ENCODE results near the gene CD74. TPM values are rescaled to one million over a fixed set of nuclear protein-coding genes. Genes with fewer than 3 reads are reported as not detected.
A peak's percentile ranks its signal among the peaks of the same experiment; 100 is the strongest.

CD74 gene
- total and polyA plus RNA-seq, 2 of the 8 experiments (the other 6 are each of a cell fraction or from before 2014, with no cell fraction given): 45.9 to 61.0 TPM

GRCh38 chr5:150436141-150436680 lies 23.5 kb upstream of the CD74 start (continued):
- no peak for TF ChIP-seq FOSL1 (IDR thresholded peaks at IDR 0.05; ENCODE audit: insufficient read depth, low read depth, low read length)
- TF ChIP-seq EGR1 (IDR thresholded peaks at IDR 0.05; ENCODE audit: borderline replicate concordance, low read depth, low read length): no peak
- TF ChIP-seq YY1 (IDR thresholded peaks at IDR 0.05; ENCODE audit: low read depth, low read length): peak; percentile 14; the same call in 1 of the 2 replicates
- no peak for TF ChIP-seq TAF7 (optimal IDR thresholded peaks at IDR 0.05; ENCODE audit: borderline replicate concordance, low read depth, low read length)
- no peak for TF ChIP-seq RBBP5 (IDR thresholded peaks at IDR 0.05; ENCODE audit: borderline replicate concordance, low read depth, low read length)
- TF ChIP-seq CBX5 (IDR thresholded peaks at IDR 0.05; ENCODE audit: low read depth, low read length): no peak
- TF ChIP-seq CTBP2 (IDR thresholded peaks at IDR 0.05; ENCODE audit: borderline replicate concordance, insufficient read depth, insufficient read length, low read length): no peak
- TF ChIP-seq SIRT6 (IDR thresholded peaks at IDR 0.05; ENCODE audit: low read length): no peak
- TF ChIP-seq SIN3A (conservative IDR thresholded peaks at IDR 0.05 in 1 of 2, IDR thresholded peaks at IDR 0.05 in 1 of 2; ENCODE audit: low read depth in 1 of 2, low read length in 2 of 2): peak; percentile 75 to 95; a peak in 2 of 4 replicates
- TF ChIP-seq ASH2L (IDR thresholded peaks at IDR 0.05; ENCODE audit: low read length): no peak
- peak; percentile 58 for TF ChIP-seq SAP30 (IDR thresholded peaks at IDR 0.05; ENCODE audit: insufficient read depth, insufficient replicate concordance, low read length)
- TF ChIP-seq CEBPB (IDR thresholded peaks at IDR 0.05; ENCODE audit: low read depth, low read length): 0 out of 2 replicates have a peak, but pooled peaks have one; percentile 1
- no peak for TF ChIP-seq GTF2F1 (IDR thresholded peaks at IDR 0.05; ENCODE audit: borderline replicate concordance, low read depth, low read length)
- no peak for TF ChIP-seq KDM5A (IDR thresholded peaks at IDR 0.05; ENCODE audit: low read length)
- TF ChIP-seq HDAC2 (IDR thresholded peaks at IDR 0.05; ENCODE audit: borderline replicate concordance in 1 of 2, low read depth in 2 of 2, low read length in 2 of 2): peak in 1 of 2 experiments; percentile 38; a peak in 1 of 4 replicates
- no peak for TF ChIP-seq RNF2 (IDR thresholded peaks at IDR 0.05; ENCODE audit: borderline replicate concordance, low read depth, low read length, missing control alignments, poor library complexity, severe bottlenecking)
- TF ChIP-seq RAD21 (IDR thresholded peaks at IDR 0.05 in 1 of 2, conservative IDR thresholded peaks at IDR 0.05 in 1 of 2; ENCODE audit: low read depth in 2 of 2, low read length in 2 of 2): peak; percentile 88 to 90
